ENCODE measurements around the gene RNF217. TPM values are rescaled to one million over a fixed set of nuclear protein-coding genes. Genes with fewer than 3 reads are reported as not detected.

Gene RNF217
- total RNA-seq, 1 experiment from 2014 or later: 12.2 TPM

- no peak for TF ChIP-seq FOXP1 (CRISPR knock-in tag; IDR thresholded peaks at IDR 0.05; ENCODE audit: borderline replicate concordance)
- TF ChIP-seq USF2 (CRISPR knock-in tag; IDR thresholded peaks at IDR 0.05): no peak
- TF ChIP-seq ATF6 (CRISPR knock-in tag; IDR thresholded peaks at IDR 0.05): no peak
- no peak for TF ChIP-seq MLX (CRISPR knock-in tag; IDR thresholded peaks at IDR 0.05)
These were observed 57.7 kb downstream of the RNF217 start (continued) for GRCh38 chr6:125019918-125020317.

- peak; percentile 38; the same call in 1 of the 2 replicates for TF ChIP-seq FOXP4 (CRISPR knock-in tag; IDR thresholded peaks at IDR 0.05)
- no peak for TF ChIP-seq ZNF121 (CRISPR knock-in tag; IDR thresholded peaks at IDR 0.05)
- no peaks in the 10 kb centered on the region for H3K27me3 Mint-ChIP-seq (ENCODE audit: low read depth)
- DNase-seq (ENCODE audit: low spot score) (no peak), ATAC-seq (peak; percentile 70)
- H3K36me3 Mint-ChIP-seq: no peaks in the 10 kb centered on the region
- no peaks in the 10 kb centered on the region for H3K9me3 Mint-ChIP-seq
- peaks cover 28% of the 10 kb centered on the region for H3K4me1 Mint-ChIP-seq
- peak overlapping the region; percentile 91 for H3K27ac Mint-ChIP-seq
- POLR2A ChIA-PET: interaction anchor here (0.6 kb wide), 1 partner anchor 28 kb away, joined by 3 read pairs; no protein-coding TSS in a partner anchor
- CTCF ChIA-PET: interaction anchor here (0.8 to 0.9 kb wide), 2 partner anchors 57 to 80 kb away, joined by 3 to 4 read pairs; no protein-coding TSS in a partner anchor
- peak overlapping the region; percentile 51 for H3K4me3 Mint-ChIP-seq
These were observed 58.1 kb downstream of the RNF217 start for GRCh38 chr6:125020385-125020784.

- H3K4me3 Mint-ChIP-seq: no peak overlapping the region
- peaks cover 5% of the 10 kb centered on the region for H3K9me3 Mint-ChIP-seq
- no peak overlapping the region for H3K27ac Mint-ChIP-seq
- H3K27me3 Mint-ChIP-seq (ENCODE audit: low read depth): no peaks in the 10 kb centered on the region
- peaks cover 32% of the 10 kb centered on the region for H3K4me1 Mint-ChIP-seq
- ChIA-PET CTCF (no interaction called here), POLR2A (no interaction called here)
- DNase-seq (ENCODE audit: low spot score): no peak
- TF ChIP-seq SP1 (CRISPR knock-in tag; conservative IDR thresholded peaks at IDR 0.05) (no peak), ATF6 (CRISPR knock-in tag; IDR thresholded peaks at IDR 0.05) (no peak), ZBTB21 (CRISPR knock-in tag; IDR thresholded peaks at IDR 0.05; ENCODE audit: borderline replicate concordance) (no peak)
- no peaks in the 10 kb centered on the region for H3K36me3 Mint-ChIP-seq
- ATAC-seq: no peak
These were observed 60.3 kb downstream of the RNF217 start for GRCh38 chr6:125022391-125022989.

GRCh38 chr6:125025164-125025854, 63.1 kb downstream of the RNF217 start:
- no peak for DNase-seq (ENCODE audit: low spot score)
- ChIA-PET CTCF (no interaction called here), POLR2A (no interaction called here)
- H3K27ac Mint-ChIP-seq: peak overlapping the region; percentile 17; the same call in 1 of the 2 replicates
- H3K27me3 Mint-ChIP-seq (ENCODE audit: low read depth): no peaks in the 10 kb centered on the region
- H3K36me3 Mint-ChIP-seq: no peaks in the 10 kb centered on the region
- no peak for ATAC-seq
- no peak for TF ChIP-seq NR3C1 (CRISPR knock-in tag; conservative IDR thresholded peaks at IDR 0.05; ENCODE audit: low read depth)
- no peak overlapping the region for H3K4me3 Mint-ChIP-seq
- H3K9me3 Mint-ChIP-seq: peaks cover 7% of the 10 kb centered on the region
- H3K4me1 Mint-ChIP-seq: peaks cover 14% of the 10 kb centered on the region

All from WTC11 (cell line).